ENCODE measurements around the gene RBM34. TPM values are rescaled to one million over a fixed set of nuclear protein-coding genes. Genes with fewer than 3 reads are reported as not detected.
"Not testable (repeated sequence)": the region's sequence is repeated elsewhere in the genome, so short reads cannot be mapped to it uniquely, and the experiment has no call there.

RBM34 gene
- total and polyA plus RNA-seq, 7 donors, result 36.8 to 144 (median 76.3) TPM

- peaks cover 7% of the 10 kb centered on the region for H3K4me1 ChIP-seq
- no peak for DNase-seq
- no peak overlapping the region for H3K27ac ChIP-seq
- no peaks in the 10 kb centered on the region for H3K9me3 ChIP-seq
- H3K36me3 ChIP-seq (ENCODE audit: insufficient read depth in 1 of 2, low read depth in 1 of 2), result no peaks in the 10 kb centered on the region
- no peak for TF ChIP-seq CTCF (IDR thresholded peaks at IDR 0.05)
- ATAC-seq, result no peak
- 50 to 62% (median 51%) methylated on average over 20 of the region's 20 CpGs for WGBS, 3 donors
- H3K4me3 ChIP-seq, result no peak overlapping the region
- intact Hi-C loops (cut with DNase I), result loop anchor here in 1 of 2 donors (5.0 kb wide), 1 partner anchor 598 kb away; no protein-coding TSS in a partner anchor
- no peaks in the 10 kb centered on the region for H3K27me3 ChIP-seq (ENCODE audit: insufficient read depth in 3 of 3, low read length in 2 of 3)
Observed at GRCh38 chr1:235090406-235091069, 70.5 kb downstream of the RBM34 start.

GRCh38 chr1:235088907-235089306 is 72.1 kb downstream of the RBM34 start:
- Histone ChIP-seq H3K4me3 (no peak overlapping the region), H3K27ac (no peak overlapping the region), H3K27me3 (ENCODE audit: insufficient read depth in 3 of 3, low read length in 2 of 3) (no peaks in the 10 kb centered on the region), H3K36me3 (ENCODE audit: insufficient read depth in 1 of 2, low read depth in 1 of 2) (no peaks in the 10 kb centered on the region), H3K4me1 (peaks cover 10% of the 10 kb centered on the region), H3K9me3 (no peaks in the 10 kb centered on the region)
- ATAC-seq, result no peak
- TF ChIP-seq CTCF (IDR thresholded peaks at IDR 0.05), result no peak
- DNase-seq, result no peak
- 82 to 91% (median 90%) methylated on average over 7 of the region's 7 CpGs for WGBS, 3 donors
- intact Hi-C loops (cut with DNase I), result loop anchor here in 1 of 2 donors (5.0 kb wide), 1 partner anchor 602 kb away; no protein-coding TSS in a partner anchor

GRCh38 chr1:235088430-235088829 is 72.6 kb downstream of the RBM34 start:
- TF ChIP-seq CTCF (IDR thresholded peaks at IDR 0.05), result no peak
- Histone ChIP-seq H3K9me3 (no peaks in the 10 kb centered on the region), H3K27me3 (ENCODE audit: insufficient read depth in 3 of 3, low read length in 2 of 3) (no peaks in the 10 kb centered on the region), H3K36me3 (ENCODE audit: insufficient read depth in 1 of 2, low read depth in 1 of 2) (no peaks in the 10 kb centered on the region), H3K4me1 (peaks cover 9% of the 10 kb centered on the region), H3K27ac (no peak overlapping the region), H3K4me3 (no peak overlapping the region)
- no peak for ATAC-seq
- intact Hi-C loops (cut with DNase I), result loop anchor here in 1 of 2 donors (5.0 kb wide), 1 partner anchor 601 kb away; no protein-coding TSS in a partner anchor
- WGBS, 3 donors, result 89 to 94% (median 90%) methylated on average over 6 of the region's 6 CpGs
- no peak for DNase-seq

GRCh38 chr1:235087906-235088305 is 73.1 kb downstream of the RBM34 start:
- no peak for DNase-seq
- no peak for ATAC-seq
- TF ChIP-seq CTCF (IDR thresholded peaks at IDR 0.05), result no peak
- H3K36me3 ChIP-seq (ENCODE audit: insufficient read depth in 1 of 2, low read depth in 1 of 2), result no peaks in the 10 kb centered on the region
- intact Hi-C loops (cut with DNase I), result loop anchor here in 1 of 2 donors (5.0 kb wide), 1 partner anchor 601 kb away; no protein-coding TSS in a partner anchor
- peaks cover 11% of the 10 kb centered on the region for H3K4me1 ChIP-seq
- no peak overlapping the region for H3K27ac ChIP-seq
- whole genome bisulfite sequencing, 3 donors, result 89 to 91% (median 91%) methylated on average over 6 of the region's 6 CpGs
- H3K27me3 ChIP-seq (ENCODE audit: insufficient read depth in 3 of 3, low read length in 2 of 3), result no peaks in the 10 kb centered on the region
- no peaks in the 10 kb centered on the region for H3K9me3 ChIP-seq
- no peak overlapping the region for H3K4me3 ChIP-seq

GRCh38 chr1:235085411-235086117 is 75.5 kb downstream of the RBM34 start:
- H3K27ac ChIP-seq; H3K27me3 ChIP-seq (ENCODE audit: insufficient read depth in 3 of 3, low read length in 2 of 3); H3K9me3 ChIP-seq; H3K36me3 ChIP-seq (ENCODE audit: insufficient read depth in 1 of 2, low read depth in 1 of 2); H3K4me3 ChIP-seq; ATAC-seq: not testable (repeated sequence)
- DNase-seq, result peak in 1 of 2 donors; percentile 22
- peaks cover 19% of the 10 kb centered on the region for H3K4me1 ChIP-seq
- intact Hi-C loops (cut with DNase I), result loop anchor here in 1 of 2 donors (5.0 kb wide), 1 partner anchor 598 kb away; no protein-coding TSS in a partner anchor
- 84 to 92% (median 90%) methylated on average over 12 of the region's 12 CpGs for WGBS, 3 donors
